DND-41 (cell line): ENCODE results near the gene RNF111.

Source experiments
- EZH2 ChIP-seq: IDR thresholded peaks from 3 replicates; pipeline ENCODE4 v1.6.1; 2012; ENCODE audit warnings: borderline replicate concordance, low read depth, mild to moderate bottlenecking, moderate library complexity, low read length, inconsistent platforms; ENCODE audit not compliant: severe bottlenecking
- TF ChIP-seq, protein P1 (sequence below): IDR thresholded peaks from 2 replicates; pipeline ENCODE4 v1.5.1; 2012; ENCODE audit warnings: borderline replicate concordance, low read length, moderate library complexity, mild to moderate bottlenecking; ENCODE audit not compliant: poor library complexity, severe bottlenecking; ENCODE audit errors: extremely low read depth

DNA sequence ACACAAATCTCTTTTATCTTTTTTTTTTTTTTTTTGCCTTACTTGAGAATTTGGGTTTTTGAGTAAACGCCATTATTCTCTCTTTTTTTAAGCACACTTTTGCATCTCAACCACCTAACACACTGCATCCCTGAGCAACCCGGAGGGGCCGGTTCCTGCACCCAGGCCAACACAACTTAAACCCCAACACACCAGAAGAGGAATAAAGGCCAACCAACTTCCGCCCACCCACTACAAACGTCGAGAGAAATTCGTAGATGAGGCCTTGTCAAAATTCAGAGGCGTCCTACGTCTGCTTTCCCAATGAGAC is 117.1 kb downstream of the RNF111 start:
- TF ChIP-seq, protein P1, sequence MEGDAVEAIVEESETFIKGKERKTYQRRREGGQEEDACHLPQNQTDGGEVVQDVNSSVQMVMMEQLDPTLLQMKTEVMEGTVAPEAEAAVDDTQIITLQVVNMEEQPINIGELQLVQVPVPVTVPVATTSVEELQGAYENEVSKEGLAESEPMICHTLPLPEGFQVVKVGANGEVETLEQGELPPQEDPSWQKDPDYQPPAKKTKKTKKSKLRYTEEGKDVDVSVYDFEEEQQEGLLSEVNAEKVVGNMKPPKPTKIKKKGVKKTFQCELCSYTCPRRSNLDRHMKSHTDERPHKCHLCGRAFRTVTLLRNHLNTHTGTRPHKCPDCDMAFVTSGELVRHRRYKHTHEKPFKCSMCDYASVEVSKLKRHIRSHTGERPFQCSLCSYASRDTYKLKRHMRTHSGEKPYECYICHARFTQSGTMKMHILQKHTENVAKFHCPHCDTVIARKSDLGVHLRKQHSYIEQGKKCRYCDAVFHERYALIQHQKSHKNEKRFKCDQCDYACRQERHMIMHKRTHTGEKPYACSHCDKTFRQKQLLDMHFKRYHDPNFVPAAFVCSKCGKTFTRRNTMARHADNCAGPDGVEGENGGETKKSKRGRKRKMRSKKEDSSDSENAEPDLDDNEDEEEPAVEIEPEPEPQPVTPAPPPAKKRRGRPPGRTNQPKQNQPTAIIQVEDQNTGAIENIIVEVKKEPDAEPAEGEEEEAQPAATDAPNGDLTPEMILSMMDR, result no peak
- no peak for TF ChIP-seq EZH2
